GM13976 (cell line): ENCODE measurements around the gene GOLGA8J.
"Not testable (repeated sequence)": the region's sequence is repeated elsewhere in the genome, so short reads cannot be mapped to it uniquely, and the experiment has no call there.

ENCODE experiments used
- DNase-seq: peaks from one replicate; pipeline ENCODE4 v3.0.0; 2012; ENCODE audit warnings: low spot score
- CTCF ChIP-seq: IDR thresholded peaks from 2 replicates; pipeline ENCODE4 v1.5.1; 2012; ENCODE audit warnings: borderline replicate concordance, mild to moderate bottlenecking; ENCODE audit not compliant: insufficient read depth; ENCODE audit errors: extremely low read depth, missing control alignments, control extremely low read depth
- in situ Hi-C: fragments of 300-500 bp; cut with MboI; formaldehyde crosslinking; loops from one replicate; pipeline ENCODE4 v1.12.0; 2022; ENCODE audit warnings: low sequenced_read_pairs, mixed read lengths, inconsistent platforms; ENCODE audit not compliant: unreplicated experiment

Gene GOLGA8J

GRCh38 chr15:30062881-30063280, 19.9 kb upstream of the GOLGA8J start:
- no peak for TF ChIP-seq CTCF
- in situ Hi-C loops: no loop called here
- no peak for DNase-seq

GRCh38 chr15:30063835-30064546, 18.8 kb upstream of the GOLGA8J start:
- no peak for TF ChIP-seq CTCF
- in situ Hi-C loops: no loop called here

GRCh38 chr15:30065025-30065801, 17.5 kb upstream of the GOLGA8J start:
- TF ChIP-seq CTCF: no peak
- no peak for DNase-seq
- in situ Hi-C loops: no loop called here

More at GRCh38 chr15:30063835-30064546, 18.8 kb upstream of the GOLGA8J start:
- DNase-seq: no peak

GRCh38 chr15:30068326-30068725, 14.4 kb upstream of the GOLGA8J start:
- no peak for DNase-seq
- no peak for TF ChIP-seq CTCF
- in situ Hi-C loops: no loop called here

- no peak for DNase-seq
- in situ Hi-C loops: no loop called here
- no peak for TF ChIP-seq CTCF
These were observed 10.1 kb upstream of the GOLGA8J start for GRCh38 chr15:30072630-30073029.

GRCh38 chr15:30073915-30074314, 8.8 kb upstream of the GOLGA8J start:
- in situ Hi-C loops: no loop called here
- DNase-seq: no peak
- no peak for TF ChIP-seq CTCF

- in situ Hi-C loops, DNase-seq: not testable (repeated sequence)
These were observed 1.9 kb upstream of the GOLGA8J start for GRCh38 chr15:30080816-30081215.

- DNase-seq, in situ Hi-C loops: not testable (repeated sequence)
These were observed 15.1 kb downstream of the GOLGA8J start for GRCh38 chr15:30097827-30098226.

- in situ Hi-C loops, DNase-seq: not testable (repeated sequence)
These were observed 20.1 kb downstream of the GOLGA8J start for GRCh38 chr15:30102890-30103289.

- DNase-seq, in situ Hi-C loops: not testable (repeated sequence)
These were observed 21.3 kb downstream of the GOLGA8J start for GRCh38 chr15:30103941-30104507.
